B cell (primary cell): ENCODE results near the gene FAM168A. TPM values are rescaled to one million over a fixed set of nuclear protein-coding genes. Genes with fewer than 3 reads are reported as not detected.

Source experiments
- ATAC-seq: fragments of 200-7000 bp; cut with Tn5 transposase; one replicate; pipeline ENCODE4 v1.10.0; 2021; ENCODE audit warnings: low read depth, mild to moderate bottlenecking, moderate number of reproducible peaks, moderate library complexity
- CTCF ChIA-PET: fragments of 350-600 bp; sonication (Branson Sonifier 250); formaldehyde crosslinking; loops from one replicate; lab custom pipeline; 2021; ENCODE audit warnings: antibody characterized with exemption, inconsistent platforms; lab: Charles Lee
- POLR2A ChIA-PET: fragments of 350-600 bp; sonication (Branson Sonifier 250); formaldehyde crosslinking; loops from one replicate; lab custom pipeline; 2021; ENCODE audit warnings: antibody characterized with exemption; lab: Charles Lee
- DNase-seq: peaks from one replicate; pipeline ENCODE4 v3.0.0; 2013
- H2AFZ ChIP-seq: 2 replicates; pipeline ENCODE4 v1.6.1; 2012; ENCODE audit warnings: mild to moderate bottlenecking, low read depth, low read length; ENCODE audit not compliant: insufficient read depth, poor library complexity, severe bottlenecking
- H3K27ac ChIP-seq, 2 donors: 1 replicate in 1 of 2; 2 replicates in 1 of 2; pipeline ENCODE4 v1.5.1; 2012 to 2013; ENCODE audit warnings: low read length in 2 of 2, mild to moderate bottlenecking in 2 of 2, moderate library complexity in 1 of 2
- H3K27me3 ChIP-seq, 4 experiments: fragments of 200-600 bp in 1 of 4; sonication (generic) in 1 of 4; replicated peaks in 1 of 4; 1 replicate in 2 of 4; 2 replicates in 2 of 4; pipeline versions ENCODE4 v1.6.1 to v1.7.0; 2013 to 2016; ENCODE audit warnings: low read length in 3 of 4, mild to moderate bottlenecking in 2 of 4, mixed read lengths in 1 of 4, moderate library complexity in 1 of 4; ENCODE audit not compliant: insufficient read depth in 4 of 4, control insufficient read depth in 3 of 4; ENCODE audit errors: control extremely low read depth in 1 of 4
- H3K36me3 ChIP-seq, 2 experiments: replicated peaks in 1 of 2; 1 replicate in 1 of 2; 2 replicates in 1 of 2; pipeline versions ENCODE4 v1.6.1 to v1.7.1; 2013; ENCODE audit warnings: low read length in 1 of 2; ENCODE audit not compliant: insufficient read depth in 2 of 2, control insufficient read depth in 1 of 2; ENCODE audit errors: control extremely low read depth in 1 of 2, extremely low read depth in 1 of 2
- H3K4me1 ChIP-seq, 2 donors: fragments of 200-600 bp in 1 of 2; sonication (generic) in 1 of 2; 1 replicate in 1 of 2; 2 replicates in 1 of 2; pipeline versions ENCODE4 v1.5.1 to v1.6.1; 2013 to 2017; ENCODE audit warnings: low read length in 2 of 2; ENCODE audit not compliant: control insufficient read depth in 2 of 2, insufficient read depth in 2 of 2
- H3K4me2 ChIP-seq: replicated peaks from 2 replicates; pipeline ENCODE3; 2012; ENCODE audit warnings: mild to moderate bottlenecking, low read depth, low read length; ENCODE audit not compliant: poor library complexity, severe bottlenecking
- H3K4me3 ChIP-seq, 5 experiments: fragments of 200-600 bp in 1 of 5; sonication (generic) in 1 of 5; 1 replicate in 3 of 5; 2 replicates in 2 of 5; pipeline versions ENCODE4 v1.5.1 to v1.7.0; 2011 to 2016; ENCODE audit warnings: low read length in 4 of 5, mild to moderate bottlenecking in 4 of 5, low read depth in 2 of 5, control low read depth in 1 of 5, moderate library complexity in 1 of 5; ENCODE audit not compliant: insufficient read depth in 1 of 5; ENCODE audit errors: control extremely low read depth in 1 of 5, extremely low read depth in 1 of 5
- H3K79me2 ChIP-seq: fragments of 200-600 bp; sonication (generic); one replicate; pipeline ENCODE4 v1.6.0; 2016; ENCODE audit warnings: low read length; ENCODE audit not compliant: control insufficient read depth, insufficient read depth
- H3K9ac ChIP-seq: fragments of 200-600 bp; sonication (generic); 2 replicates; pipeline ENCODE4 v1.6.1; 2017; ENCODE audit warnings: mild to moderate bottlenecking, low read length, moderate library complexity
- H3K9me3 ChIP-seq, 3 donors: one replicate each; pipeline versions ENCODE4 v1.6.1 to v1.7.1; 2013; ENCODE audit warnings: low read length in 2 of 3; ENCODE audit not compliant: control insufficient read depth in 2 of 3, insufficient read depth in 1 of 3; ENCODE audit errors: control extremely low read depth in 1 of 3
- H4K20me1 ChIP-seq: 2 replicates; pipeline ENCODE4 v1.6.0; 2012; ENCODE audit warnings: mild to moderate bottlenecking, low read length; ENCODE audit not compliant: insufficient read depth, control insufficient read depth, poor library complexity, severe bottlenecking
- H3K27ac Mint-ChIP-seq: one replicate; pipeline ENCODE4 v1.8.0; 2021; ENCODE audit warnings: mixed read lengths
- H3K27me3 Mint-ChIP-seq: one replicate; pipeline ENCODE4 v1.8.0; 2021; ENCODE audit warnings: mixed read lengths
- H3K4me1 Mint-ChIP-seq: one replicate; pipeline ENCODE4 v1.8.0; 2021; ENCODE audit warnings: mixed read lengths
- H3K4me3 Mint-ChIP-seq: one replicate; pipeline ENCODE4 v1.8.0; 2021; ENCODE audit warnings: mixed read lengths
- H3K9me3 Mint-ChIP-seq: one replicate; pipeline ENCODE4 v1.8.0; 2022; ENCODE audit warnings: mixed read lengths; ENCODE audit not compliant: insufficient read depth
- EZH2 ChIP-seq: IDR thresholded peaks from 2 replicates; pipeline ENCODE4 v1.6.1; 2012; ENCODE audit warnings: borderline replicate concordance, low read depth, mild to moderate bottlenecking, moderate library complexity, low read length; ENCODE audit not compliant: insufficient read depth, poor library complexity, severe bottlenecking
- WGBS: methylation state at CpG from one replicate; pipeline ENCODE4 v1.1.5; 2013; ENCODE audit warnings: missing lambda C conversion rate; ENCODE audit not compliant: insufficient coverage; 5-methylcytosine and 5-hydroxymethylcytosine counted together
- intact Hi-C: fragments of 100-400 bp; cut with micrococcal nuclease; formaldehyde crosslinking; loops from one replicate; pipeline ENCODE4 v1.10.0; 2022
- polyA plus RNA-seq: library from polyadenylated mRNA; depleted of rRNA; stranded (reverse); fragments of >200 nt; gene quantifications from 2 replicates; pipeline ENCODE4 v1.2.3, GENCODE V29; 2012
- total RNA-seq, 2 donors: library from RNA; stranded (reverse); fragments of 120-200 nt in 1 of 2; gene quantifications; 1 replicate in 1 of 2; 2 replicates in 1 of 2; pipeline versions ENCODE4 v1.2.3 to v1.2.4, GENCODE V29; 2013 to 2022
- TF ChIP-seq, protein P1 (sequence below): fragments of 200-600 bp; IDR thresholded peaks from one replicate; pipeline ENCODE4 v1.8.0; 2022; ENCODE audit warnings: antibody characterized with exemption, mild to moderate bottlenecking

Gene FAM168A
- total and polyA plus RNA-seq, 2 donors (not counting 1 experiment from before 2014, with no cell fraction given): 11.0 to 26.8 TPM

GRCh38 chr11:73393011-73393380, 204.9 kb downstream of the FAM168A start:
- H3K27me3 Mint-ChIP-seq: no peaks in the 10 kb centered on the region
- H2AFZ ChIP-seq: no peak overlapping the region
- no peak for ATAC-seq
- H3K9me3 ChIP-seq: no peaks in the 10 kb centered on the region
- H3K4me3 ChIP-seq: no peak overlapping the region
- no peak for TF ChIP-seq EZH2
- TF ChIP-seq, protein P1, sequence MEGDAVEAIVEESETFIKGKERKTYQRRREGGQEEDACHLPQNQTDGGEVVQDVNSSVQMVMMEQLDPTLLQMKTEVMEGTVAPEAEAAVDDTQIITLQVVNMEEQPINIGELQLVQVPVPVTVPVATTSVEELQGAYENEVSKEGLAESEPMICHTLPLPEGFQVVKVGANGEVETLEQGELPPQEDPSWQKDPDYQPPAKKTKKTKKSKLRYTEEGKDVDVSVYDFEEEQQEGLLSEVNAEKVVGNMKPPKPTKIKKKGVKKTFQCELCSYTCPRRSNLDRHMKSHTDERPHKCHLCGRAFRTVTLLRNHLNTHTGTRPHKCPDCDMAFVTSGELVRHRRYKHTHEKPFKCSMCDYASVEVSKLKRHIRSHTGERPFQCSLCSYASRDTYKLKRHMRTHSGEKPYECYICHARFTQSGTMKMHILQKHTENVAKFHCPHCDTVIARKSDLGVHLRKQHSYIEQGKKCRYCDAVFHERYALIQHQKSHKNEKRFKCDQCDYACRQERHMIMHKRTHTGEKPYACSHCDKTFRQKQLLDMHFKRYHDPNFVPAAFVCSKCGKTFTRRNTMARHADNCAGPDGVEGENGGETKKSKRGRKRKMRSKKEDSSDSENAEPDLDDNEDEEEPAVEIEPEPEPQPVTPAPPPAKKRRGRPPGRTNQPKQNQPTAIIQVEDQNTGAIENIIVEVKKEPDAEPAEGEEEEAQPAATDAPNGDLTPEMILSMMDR: no peak
- intact Hi-C loops: loop anchor here (1.0 kb wide), 4 partner anchors 10 to 86 kb away; partner anchors contain the start of gene RELT
- no peaks in the 10 kb centered on the region for H3K9me3 Mint-ChIP-seq
- peak overlapping the region in 1 of 2 donors; percentile 61 for H3K27ac ChIP-seq
- no peak overlapping the region for H3K4me3 Mint-ChIP-seq
- CTCF ChIA-PET: interaction anchor here (0.7 to 13.9 kb wide), 18 partner anchors 9 to 268 kb away, joined by 3 to 352 read pairs (median 4); partner anchors contain the start of genes ARHGEF17, FAM168A and RELT
- peaks cover 82% of the 10 kb centered on the region for H4K20me1 ChIP-seq
- no peaks in the 10 kb centered on the region for H3K27me3 ChIP-seq
- H3K79me2 ChIP-seq: peaks cover 59% of the 10 kb centered on the region
- H3K36me3 ChIP-seq: peaks cover 0 to 82% of the 10 kb centered on the region in 2 experiments
- H3K4me2 ChIP-seq: no peak overlapping the region
- no peak overlapping the region for H3K9ac ChIP-seq
- POLR2A ChIA-PET: interaction anchor here (0.6 to 1.5 kb wide), 4 partner anchors 8 to 205 kb away, joined by 3 to 11 read pairs (median 6); no protein-coding TSS in a partner anchor
- 79% methylated on average over 7 of the region's 7 CpGs for WGBS
- H3K4me1 ChIP-seq: peaks cover 26 to 43% of the 10 kb centered on the region in 2 donors
- H3K4me1 Mint-ChIP-seq: peaks cover 37% of the 10 kb centered on the region
- peak overlapping the region; percentile 74 for H3K27ac Mint-ChIP-seq
- no peak for DNase-seq
